Measurements from ENCODE around the gene EBNA1BP2. TPM values are rescaled to one million over a fixed set of nuclear protein-coding genes. Genes with fewer than 3 reads are reported as not detected.
"Not testable (repeated sequence)": the region's sequence is repeated elsewhere in the genome, so short reads cannot be mapped to it uniquely, and the experiment has no call there.

EBNA1BP2 gene, protein sequence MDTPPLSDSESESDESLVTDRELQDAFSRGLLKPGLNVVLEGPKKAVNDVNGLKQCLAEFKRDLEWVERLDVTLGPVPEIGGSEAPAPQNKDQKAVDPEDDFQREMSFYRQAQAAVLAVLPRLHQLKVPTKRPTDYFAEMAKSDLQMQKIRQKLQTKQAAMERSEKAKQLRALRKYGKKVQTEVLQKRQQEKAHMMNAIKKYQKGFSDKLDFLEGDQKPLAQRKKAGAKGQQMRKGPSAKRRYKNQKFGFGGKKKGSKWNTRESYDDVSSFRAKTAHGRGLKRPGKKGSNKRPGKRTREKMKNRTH
- 10 to 100 TPM; 37.8 to 39.8 TPM for total RNA-seq

DNA sequence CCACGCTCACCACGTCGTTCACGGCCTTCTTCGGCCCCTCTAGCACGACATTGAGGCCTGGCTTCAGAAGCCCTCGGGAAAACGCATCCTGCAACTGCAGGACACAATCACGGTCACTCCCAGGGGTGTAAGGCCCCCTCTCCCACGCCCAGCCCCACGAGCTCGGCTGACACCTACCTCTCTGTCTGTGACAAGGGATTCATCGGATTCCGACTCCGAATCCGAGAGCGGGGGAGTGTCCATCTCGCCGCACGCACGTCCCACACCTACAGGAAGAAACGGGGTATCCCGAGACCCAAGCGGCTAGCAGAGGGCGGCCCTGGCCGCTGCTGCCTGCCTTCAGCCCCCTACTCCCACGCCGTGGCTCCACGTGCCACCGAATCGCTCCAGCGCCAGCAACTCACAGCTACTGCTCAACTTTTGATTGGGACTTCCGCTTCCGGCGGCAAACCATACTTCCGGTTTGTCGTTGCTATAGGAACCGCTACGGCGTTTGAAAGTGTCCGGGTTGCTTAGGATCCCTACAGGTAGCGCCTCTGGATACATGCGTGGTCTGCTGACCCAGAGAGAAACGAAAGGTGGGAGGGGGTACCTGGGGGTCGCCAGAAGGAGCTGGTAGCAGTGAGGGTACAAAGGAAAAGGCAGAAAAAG, at the start of gene EBNA1BP2, which contains the start of gene CFAP57:
Gene EBNA1BP2 (minus strand): TSS at position 415 of the 651 bp plus-strand sequence. CDS start 172 bp downstream, at position 243.
Gene CFAP57 (plus strand): TSS at position 455 of the 651 bp plus-strand sequence. CDS start 424 bp downstream, outside the sequence.
- Mint-ChIP-seq H3K36me3 (ENCODE audit: low read depth) (peaks cover 40% of the 10 kb centered on the region), H3K9me3 (peaks cover 3% of the 10 kb centered on the region), H3K27ac (peak within 1 kb of the TSS; percentile 78), H3K4me3 (peak within 1 kb of the TSS; percentile 93), H3K4me1 (peaks cover 34% of the 10 kb centered on the region), H3K27me3 (peaks cover 24% of the 10 kb centered on the region)
- ChIA-PET POLR2A (interaction anchor here (0.8 to 0.9 kb wide), 5 partner anchors 186 to 478 kb away, joined by 3 to 6 read pairs (median 4); partner anchors contain the start of genes C1orf50, CDC20, KDM4A and P3H1), CTCF (interaction anchor here (1.2 kb wide), 1 partner anchor 405 kb away, joined by 4 read pairs; the partner anchor contains the start of genes C1orf50 and P3H1)
- DNase-seq, result peak; percentile 94

DNA sequence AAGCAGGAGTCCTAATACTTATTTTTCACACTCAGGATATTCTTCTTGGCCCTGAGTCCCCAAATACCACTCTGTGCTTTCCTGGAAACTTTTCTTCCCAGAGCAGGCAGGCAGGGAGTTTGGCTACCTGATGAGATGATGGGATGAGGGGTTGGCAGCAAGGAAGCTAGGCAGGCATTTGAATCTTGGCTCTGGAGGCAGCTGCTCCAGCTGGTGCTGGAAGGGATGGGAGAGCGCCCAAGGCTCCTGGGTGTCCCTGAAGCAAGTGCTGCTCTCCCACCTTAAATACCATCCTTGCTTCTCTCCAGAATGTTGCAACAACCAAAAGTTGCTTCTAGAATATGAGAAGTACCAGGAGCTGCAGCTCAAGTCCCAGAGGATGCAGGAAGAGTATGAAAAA, 49.7 kb upstream of the EBNA1BP2 start:
- H3K36me3 Mint-ChIP-seq (ENCODE audit: low read depth), result no peaks in the 10 kb centered on the region
- H3K27ac Mint-ChIP-seq, result no peak overlapping the region
- ChIA-PET POLR2A (no interaction called here), CTCF (no interaction called here)
- H3K27me3 Mint-ChIP-seq, result peaks cover 3% of the 10 kb centered on the region
- H3K4me1 Mint-ChIP-seq, result peaks cover 3% of the 10 kb centered on the region
- H3K4me3 Mint-ChIP-seq, result no peak overlapping the region
- no peak for DNase-seq
- no peaks in the 10 kb centered on the region for H3K9me3 Mint-ChIP-seq

DNA sequence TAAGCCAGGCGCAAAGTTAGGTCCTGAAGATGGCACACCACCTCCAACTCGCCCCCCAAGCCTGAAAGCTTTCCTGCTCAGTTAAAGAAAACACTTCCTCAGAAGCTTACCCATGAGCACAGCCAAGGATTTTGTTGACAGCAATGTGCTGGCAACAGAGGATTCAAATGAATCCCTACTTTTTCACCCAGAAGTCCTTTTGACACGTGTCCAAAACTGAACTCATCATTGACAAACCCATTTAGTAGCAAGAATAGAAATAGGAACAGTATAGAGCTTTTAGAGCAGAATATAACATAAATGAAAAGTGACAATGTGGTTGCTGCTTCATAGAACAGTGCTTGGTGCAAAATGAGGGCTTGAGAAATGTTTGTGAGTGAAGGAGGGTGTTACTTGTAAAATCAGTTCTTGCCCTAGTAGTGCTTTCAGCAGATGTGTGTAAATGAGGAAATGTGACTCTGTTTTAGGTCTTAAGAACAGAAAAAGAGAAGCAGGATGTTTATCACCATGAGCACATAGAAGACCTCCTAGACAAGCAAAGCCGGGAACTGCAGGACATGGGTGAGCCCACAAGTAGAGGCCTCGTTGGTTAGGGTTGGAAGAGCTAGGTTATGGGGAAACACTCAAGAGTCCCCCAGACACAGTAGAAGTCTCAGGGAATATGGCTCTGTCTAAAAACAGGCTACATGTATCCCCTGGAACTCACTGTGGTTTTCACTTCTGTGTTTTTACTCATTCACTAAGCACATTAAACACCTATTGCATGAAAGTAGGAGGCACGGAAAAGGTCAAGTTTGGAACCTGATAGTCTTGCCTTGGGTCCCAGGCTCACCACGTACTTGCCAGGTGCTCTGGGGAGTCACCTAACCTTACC, 49.1 kb upstream of the EBNA1BP2 start:
- DNase-seq, result no peak
- ChIA-PET POLR2A (no interaction called here), CTCF (no interaction called here)

GRCh38 chr1:43217747-43218146, 45.7 kb upstream of the EBNA1BP2 start:
- H3K4me3 Mint-ChIP-seq, result no peak overlapping the region
- no peaks in the 10 kb centered on the region for H3K36me3 Mint-ChIP-seq (ENCODE audit: low read depth)
- POLR2A ChIA-PET, result no interaction called here
- H3K27me3 Mint-ChIP-seq, result peaks cover 18% of the 10 kb centered on the region
- no peak for DNase-seq
- CTCF ChIA-PET, result no interaction called here
- H3K9me3 Mint-ChIP-seq, result no peaks in the 10 kb centered on the region
- H3K27ac Mint-ChIP-seq, result no peak overlapping the region
- H3K4me1 Mint-ChIP-seq, result peaks cover 3% of the 10 kb centered on the region

More for the DNA sequence above, 49.1 kb upstream of the EBNA1BP2 start:
- Mint-ChIP-seq H3K27ac (no peak overlapping the region), H3K27me3 (peaks cover 5% of the 10 kb centered on the region), H3K4me1 (peaks cover 3% of the 10 kb centered on the region), H3K4me3 (no peak overlapping the region), H3K9me3 (no peaks in the 10 kb centered on the region), H3K36me3 (ENCODE audit: low read depth) (no peaks in the 10 kb centered on the region)

- H3K36me3 Mint-ChIP-seq (ENCODE audit: low read depth), result no peaks in the 10 kb centered on the region
- no peaks in the 10 kb centered on the region for H3K4me1 Mint-ChIP-seq
- no peak overlapping the region for H3K27ac Mint-ChIP-seq
- CTCF ChIA-PET, result interaction anchor here (0.6 to 0.8 kb wide), 2 partner anchors 12 to 202 kb away, joined by 3 read pairs; no protein-coding TSS in a partner anchor
- no peak for DNase-seq
- POLR2A ChIA-PET, result no interaction called here
- no peak overlapping the region for H3K4me3 Mint-ChIP-seq
- H3K9me3 Mint-ChIP-seq, result no peaks in the 10 kb centered on the region
- peaks cover 18% of the 10 kb centered on the region for H3K27me3 Mint-ChIP-seq
These were observed 42.7 kb upstream of the EBNA1BP2 start for GRCh38 chr1:43214501-43215444.

DNA sequence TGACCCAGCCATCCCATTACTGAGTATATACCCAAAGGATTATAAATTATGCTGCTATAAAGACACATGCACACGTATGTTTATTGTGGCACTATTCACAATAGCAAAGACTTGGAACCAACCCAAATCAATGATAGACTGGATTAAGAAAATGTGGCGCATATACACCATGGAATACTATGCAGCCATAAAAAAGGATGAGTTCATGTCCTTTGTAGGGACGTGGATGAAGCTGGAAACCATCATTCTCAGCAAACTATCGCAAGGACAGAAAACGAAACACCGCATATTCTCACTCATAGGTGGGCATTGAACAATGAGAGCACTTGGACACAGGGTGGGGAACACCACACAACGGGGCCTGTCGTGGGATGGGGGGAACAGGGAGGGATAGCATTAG, 36.2 kb upstream of the EBNA1BP2 start:
- CTCF ChIA-PET; POLR2A ChIA-PET; H3K4me3 Mint-ChIP-seq; H3K4me1 Mint-ChIP-seq; H3K36me3 Mint-ChIP-seq (ENCODE audit: low read depth); DNase-seq; H3K27ac Mint-ChIP-seq; H3K9me3 Mint-ChIP-seq; H3K27me3 Mint-ChIP-seq: not testable (repeated sequence)

DNA sequence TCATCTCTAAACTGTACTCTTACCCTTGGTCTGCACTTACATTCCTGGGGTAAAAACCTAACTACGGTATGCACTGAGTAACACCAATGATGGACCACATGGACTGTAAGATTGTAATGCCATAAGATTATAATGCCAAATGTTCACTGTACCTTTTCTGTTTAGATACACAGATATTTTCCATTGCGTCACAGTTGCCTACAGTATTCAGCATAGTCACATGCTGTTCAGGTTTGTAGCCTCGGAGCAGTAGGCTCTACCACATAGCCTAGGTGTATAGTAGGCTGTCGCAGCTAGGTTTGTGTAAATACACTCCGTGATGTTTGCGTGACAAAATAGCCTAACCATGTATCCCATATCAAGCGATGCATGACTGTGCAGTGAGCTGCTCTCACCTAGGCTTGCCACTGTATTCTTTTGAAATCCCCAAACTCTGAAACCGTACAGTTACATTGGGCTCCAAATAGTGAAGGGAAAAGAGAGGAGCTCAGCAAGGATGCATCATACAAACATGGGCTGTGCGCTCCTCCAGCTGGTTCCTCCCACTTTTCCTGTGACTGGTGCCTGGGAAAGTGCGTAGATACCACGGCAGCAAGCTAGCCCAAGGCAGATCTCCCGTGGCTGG, 35.3 kb upstream of the EBNA1BP2 start:
- H3K4me1 Mint-ChIP-seq, result no peaks in the 10 kb centered on the region
- ChIA-PET CTCF (no interaction called here), POLR2A (no interaction called here)
- H3K9me3 Mint-ChIP-seq, result no peaks in the 10 kb centered on the region
- no peak overlapping the region for H3K4me3 Mint-ChIP-seq
- peaks cover 5% of the 10 kb centered on the region for H3K27me3 Mint-ChIP-seq
- no peaks in the 10 kb centered on the region for H3K36me3 Mint-ChIP-seq (ENCODE audit: low read depth)
- no peak overlapping the region for H3K27ac Mint-ChIP-seq
- no peak for DNase-seq

DNA sequence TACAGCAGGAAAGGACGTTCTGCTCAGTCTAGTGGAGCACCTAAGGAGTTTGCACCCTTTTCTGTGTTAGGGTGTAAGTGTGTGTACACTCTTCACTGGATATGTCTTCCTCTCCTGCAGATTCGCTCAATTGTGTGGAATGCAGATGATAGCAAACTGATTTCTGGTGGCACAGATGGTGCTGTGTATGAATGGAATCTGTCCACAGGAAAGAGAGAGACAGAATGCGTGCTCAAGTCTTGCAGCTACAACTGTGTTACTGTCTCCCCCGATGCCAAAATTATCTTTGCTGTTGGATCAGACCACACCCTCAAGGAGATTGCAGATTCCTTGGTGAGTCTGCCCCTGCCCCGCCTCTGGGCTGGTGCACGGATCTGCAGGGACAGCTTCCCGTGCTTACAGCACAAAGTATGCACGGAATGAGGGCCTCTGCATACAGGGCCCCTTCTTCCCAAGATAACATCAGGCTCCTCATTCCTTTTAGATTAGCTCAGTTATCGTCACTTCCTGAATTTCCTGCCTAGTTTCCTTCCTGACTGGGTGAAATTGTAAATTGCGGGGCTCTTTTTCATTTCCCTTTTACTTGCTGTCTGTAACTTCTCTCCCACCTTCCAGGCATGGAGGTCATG, 34.6 kb upstream of the EBNA1BP2 start:
- no peak for DNase-seq
- CTCF ChIA-PET, result no interaction called here
- Mint-ChIP-seq H3K4me1 (no peaks in the 10 kb centered on the region), H3K9me3 (no peaks in the 10 kb centered on the region), H3K36me3 (ENCODE audit: low read depth) (no peaks in the 10 kb centered on the region), H3K27me3 (peaks cover 5% of the 10 kb centered on the region), H3K4me3 (no peak overlapping the region), H3K27ac (no peak overlapping the region)
- POLR2A ChIA-PET, result no interaction called here

GRCh38 chr1:43205671-43206070, 33.6 kb upstream of the EBNA1BP2 start:
- no peak for DNase-seq
- Mint-ChIP-seq H3K4me3 (no peak overlapping the region), H3K9me3 (no peaks in the 10 kb centered on the region), H3K27me3 (peaks cover 5% of the 10 kb centered on the region), H3K36me3 (ENCODE audit: low read depth) (no peaks in the 10 kb centered on the region), H3K27ac (no peak overlapping the region), H3K4me1 (no peaks in the 10 kb centered on the region)
- ChIA-PET POLR2A (no interaction called here), CTCF (no interaction called here)

DNA sequence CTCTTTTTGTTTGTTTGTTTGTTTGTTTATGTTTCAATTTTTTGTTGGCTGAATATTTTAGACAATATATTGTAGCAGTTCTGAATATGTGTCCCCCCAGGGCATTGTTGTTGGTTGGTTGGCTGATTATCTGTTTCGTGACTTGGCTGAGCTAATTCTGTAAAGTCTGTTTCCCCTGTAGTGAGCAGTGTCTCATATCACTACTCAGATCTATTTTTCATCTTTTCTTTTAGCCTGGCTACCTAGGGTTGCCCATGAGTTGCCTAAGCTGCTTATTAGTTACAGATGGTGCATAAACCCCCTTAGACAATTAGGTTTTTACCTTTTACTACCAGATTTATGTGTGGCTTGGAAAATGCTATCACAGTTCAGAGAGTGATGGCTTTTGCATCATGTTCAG, 32.3 kb upstream of the EBNA1BP2 start:
- CTCF ChIA-PET, result no interaction called here
- H3K27ac Mint-ChIP-seq, result no peak overlapping the region
- no peak for DNase-seq
- H3K4me1 Mint-ChIP-seq, result no peaks in the 10 kb centered on the region
- H3K9me3 Mint-ChIP-seq, result no peaks in the 10 kb centered on the region
- H3K36me3 Mint-ChIP-seq (ENCODE audit: low read depth), result no peaks in the 10 kb centered on the region
- H3K27me3 Mint-ChIP-seq, result peaks cover 2% of the 10 kb centered on the region
- POLR2A ChIA-PET, result no interaction called here
- H3K4me3 Mint-ChIP-seq, result no peak overlapping the region

DNA sequence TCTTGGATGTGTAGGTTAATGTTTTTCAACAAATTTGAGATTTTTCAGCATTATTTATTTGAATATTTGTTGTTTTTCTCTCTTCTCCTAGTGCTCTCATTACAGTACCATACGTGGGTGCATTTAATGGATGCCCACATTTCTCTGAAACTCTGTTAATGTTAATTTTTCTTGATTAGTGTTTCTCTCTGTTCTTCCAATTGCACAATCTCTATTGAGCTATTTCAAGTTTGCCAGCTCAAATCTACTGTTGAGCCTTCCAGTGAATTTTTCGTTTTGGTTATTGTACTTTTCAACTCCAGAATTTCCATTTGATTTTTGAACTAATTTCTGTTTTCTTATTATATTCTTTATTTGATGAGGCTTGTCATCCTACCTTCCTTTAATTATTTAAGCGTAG, 31.8 kb upstream of the EBNA1BP2 start:
- Mint-ChIP-seq H3K36me3 (ENCODE audit: low read depth) (no peaks in the 10 kb centered on the region), H3K9me3 (no peaks in the 10 kb centered on the region), H3K4me1 (no peaks in the 10 kb centered on the region), H3K27ac (no peak overlapping the region), H3K4me3 (no peak overlapping the region), H3K27me3 (peaks cover 2% of the 10 kb centered on the region)
- DNase-seq, result no peak
- ChIA-PET CTCF (no interaction called here), POLR2A (no interaction called here)

Data from activated CD4-positive, alpha-beta memory T cell treated with anti-CD3 and anti-CD28 coated beads, Interleukin-2, amount 10 ng/mL, durations not matched to agents 7 days and 5 days (primary cell).